Measurements from ENCODE around the gene ZBTB9.
A peak's percentile ranks its signal among the peaks of the same experiment; 100 is the strongest.

ZBTB9 gene

DNA sequence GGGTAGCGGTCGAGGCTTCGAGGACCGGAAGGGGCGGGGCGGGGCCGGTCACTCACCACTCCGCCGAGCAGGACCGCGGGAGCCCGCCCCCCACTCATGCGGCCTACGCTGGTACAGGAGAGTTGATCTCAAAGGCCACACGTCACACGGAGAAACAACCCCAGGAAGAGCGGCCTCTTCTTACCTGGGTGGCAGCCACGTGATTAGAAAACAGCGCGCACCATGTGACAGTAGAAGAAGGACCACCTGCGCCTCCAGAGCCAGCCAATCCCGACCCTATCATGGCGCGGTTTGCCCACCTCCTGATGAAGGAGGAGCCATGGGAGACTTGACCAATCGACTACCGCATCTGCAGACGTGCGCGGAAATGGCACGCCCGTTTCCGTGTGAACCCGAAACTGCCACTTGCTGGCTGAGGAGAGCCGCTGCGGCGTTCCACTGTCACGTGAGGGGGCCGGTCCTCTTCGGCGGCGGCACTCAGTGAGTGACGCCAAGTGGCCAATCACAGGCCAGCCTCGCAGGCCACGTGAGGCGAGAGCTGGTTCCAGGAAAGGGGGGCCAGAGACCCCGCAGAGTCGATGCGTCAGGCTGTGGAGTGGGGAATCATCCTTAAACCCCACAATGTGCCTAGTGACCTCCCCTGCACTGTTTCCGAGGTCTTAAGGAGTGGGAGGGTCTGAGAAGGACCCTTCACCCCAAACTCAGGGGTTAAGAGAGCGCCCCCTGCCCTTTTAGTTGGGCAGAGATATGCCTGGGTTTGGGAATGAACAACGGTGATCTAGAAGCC is 36.3 kb upstream of the ZBTB9 start, which contains the start of gene CUTA:
Gene CUTA, minus strand, starts transcription at position 205 of the 787 bp plus-strand sequence. Its CDS starts 107 bp downstream, at position 98.
- peak; percentile 99 for FAIRE-seq

DNA sequence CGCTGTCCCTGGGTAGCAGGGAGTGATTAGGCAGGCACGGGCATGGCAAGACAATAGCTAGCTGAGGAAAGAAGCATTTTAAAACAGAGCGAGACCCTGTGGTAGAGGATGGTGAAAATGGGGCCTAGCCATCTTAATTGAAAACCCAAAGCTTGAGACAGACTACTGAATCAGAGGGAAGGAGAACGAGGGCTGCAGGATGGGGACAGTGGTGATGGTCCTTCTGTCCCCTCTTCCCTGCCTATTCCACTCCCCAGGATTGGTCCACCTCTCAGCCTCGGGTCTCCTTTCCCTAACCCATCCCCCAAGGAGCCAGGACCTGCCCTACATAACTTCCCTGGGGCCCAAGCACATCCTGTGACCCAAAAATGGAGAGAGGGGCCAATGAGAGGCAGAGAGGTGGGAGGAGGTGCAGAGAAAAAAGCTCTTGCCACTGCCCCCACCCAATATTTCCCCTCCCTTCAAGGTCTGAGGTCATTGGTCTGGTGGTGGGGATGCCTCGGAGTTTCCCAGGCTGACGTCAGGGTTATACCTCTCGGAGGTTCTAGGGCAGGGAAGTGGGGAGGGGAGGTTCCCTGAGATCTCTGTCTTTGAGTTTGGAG is 35.6 kb upstream of the ZBTB9 start:
- FAIRE-seq (no peak), DNase-seq (ENCODE audit: insufficient read length, low spot score) (no peak)

More for the DNA sequence above, 36.3 kb upstream of the ZBTB9 start, which contains the start of gene CUTA:
- peak; percentile 83 for DNase-seq (ENCODE audit: insufficient read length, low spot score)

DNA sequence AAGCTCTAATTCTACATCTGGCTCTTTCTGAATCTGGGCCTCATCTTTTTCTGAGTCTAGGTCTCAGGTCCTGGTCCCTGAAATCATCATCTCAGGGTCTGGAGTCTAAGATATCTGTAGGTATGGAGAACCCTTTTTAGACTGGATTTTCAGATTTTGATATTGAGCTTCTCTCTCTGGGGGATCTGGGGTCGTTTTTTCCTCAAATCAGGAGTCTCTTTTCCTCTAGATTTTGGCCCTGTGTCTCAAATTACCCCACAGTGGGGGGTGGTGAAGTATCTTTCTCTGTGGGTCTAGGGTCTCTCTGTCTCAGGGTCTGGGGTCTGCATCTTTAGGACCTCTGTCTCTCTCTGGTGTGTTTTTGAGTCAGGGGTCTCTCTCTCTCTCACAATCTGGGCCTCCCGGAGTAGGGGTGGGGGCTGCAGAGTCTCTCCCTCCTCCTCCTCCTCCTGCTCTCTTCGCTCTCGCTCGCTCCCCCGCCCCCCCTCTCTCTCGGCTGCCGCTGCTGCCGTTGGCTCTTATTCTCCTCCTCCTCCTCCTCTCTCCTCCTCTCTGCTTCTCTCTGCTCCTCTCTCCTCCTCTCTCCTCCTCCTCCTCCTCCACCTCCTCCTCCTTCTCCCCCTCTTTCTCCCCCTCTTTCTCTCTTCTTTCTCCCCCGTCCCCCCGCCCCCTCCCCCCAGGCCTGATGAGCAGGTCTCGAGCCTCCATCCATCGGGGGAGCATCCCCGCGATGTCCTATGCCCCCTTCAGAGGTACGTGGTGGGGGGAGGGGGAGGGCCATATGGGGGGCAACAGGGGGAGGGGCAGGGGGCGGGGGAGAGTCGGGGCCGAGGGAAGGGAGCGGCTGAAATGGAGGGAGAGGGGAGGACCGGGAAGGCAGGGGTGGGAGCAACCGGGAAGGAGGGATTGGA is 34.5 kb upstream of the ZBTB9 start, which contains the start of gene SYNGAP1:
Gene SYNGAP1, plus strand, starts transcription at position 486 of the 911 bp plus-strand sequence. Its CDS starts 200 bp downstream, at position 686.
- FAIRE-seq (no peak), DNase-seq (ENCODE audit: insufficient read length, low spot score) (no peak)

DNA sequence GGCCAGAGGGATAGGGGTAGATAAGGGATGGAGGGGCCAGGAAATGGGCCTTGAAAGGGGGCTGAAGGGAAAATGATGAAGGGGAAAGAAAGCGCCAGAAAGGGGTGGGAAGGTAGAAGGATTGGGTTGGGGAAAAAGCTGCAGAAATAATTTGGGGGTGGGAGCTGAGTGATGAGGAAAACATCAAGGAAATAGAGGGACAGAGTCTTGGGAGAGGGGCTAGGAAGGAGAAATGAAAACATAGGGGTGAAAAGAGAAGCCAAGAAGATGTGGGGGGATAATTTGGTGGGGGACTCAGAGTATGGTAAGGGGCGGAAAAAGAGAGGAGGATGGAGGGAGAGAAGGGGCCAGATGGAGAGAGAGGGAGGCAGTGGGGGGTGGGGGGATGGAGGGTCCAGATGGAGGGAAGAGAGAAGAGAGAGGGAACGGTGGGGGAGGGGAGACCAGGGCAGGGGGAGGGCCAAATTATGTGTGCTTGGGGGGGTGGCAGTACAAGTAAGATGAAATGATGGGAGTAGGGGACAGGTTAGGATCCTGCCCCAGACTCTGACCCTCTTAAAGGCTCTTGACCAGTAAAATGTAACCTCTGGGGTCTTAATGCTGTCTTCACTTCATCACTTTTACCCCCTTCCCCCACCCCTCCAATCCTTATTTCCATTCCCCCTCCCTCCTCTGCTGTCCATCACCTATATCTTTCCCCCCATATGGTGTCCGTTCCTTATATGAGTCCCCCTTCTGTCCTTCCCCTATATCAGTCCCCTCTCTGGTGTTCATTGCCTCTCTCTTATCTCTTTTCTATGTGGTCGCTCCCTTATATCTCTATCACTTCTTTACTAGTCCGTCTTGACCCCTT is 33.7 kb upstream of the ZBTB9 start:
- FAIRE-seq, result no peak
- no peak for DNase-seq (ENCODE audit: insufficient read length, low spot score)

DNA sequence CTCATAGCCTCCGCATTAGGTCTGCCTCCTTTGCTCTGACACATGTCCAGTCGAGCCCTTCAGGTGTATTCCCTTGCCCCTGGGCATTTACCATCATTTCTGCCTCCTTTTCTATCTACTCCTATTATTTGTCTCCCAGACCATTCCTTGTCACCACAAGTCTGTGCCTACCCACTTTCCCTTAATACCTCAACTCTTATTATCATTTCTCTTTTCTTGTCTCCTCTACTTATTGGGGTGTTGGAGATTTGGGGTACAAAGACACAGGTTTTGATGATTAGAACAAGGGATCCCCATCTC is 33.1 kb upstream of the ZBTB9 start:
- DNase-seq (ENCODE audit: insufficient read length, low spot score) (no peak), FAIRE-seq (no peak)

- no peak for DNase-seq (ENCODE audit: insufficient read length, low spot score)
- no peak for FAIRE-seq
These were observed 30.6 kb upstream of the ZBTB9 start for GRCh38 chr6:33423777-33424176.

- DNase-seq (ENCODE audit: insufficient read length, low spot score) (no peak), FAIRE-seq (peak; percentile 78)
These were observed 29.3 kb upstream of the ZBTB9 start for GRCh38 chr6:33424855-33425667.

DNA sequence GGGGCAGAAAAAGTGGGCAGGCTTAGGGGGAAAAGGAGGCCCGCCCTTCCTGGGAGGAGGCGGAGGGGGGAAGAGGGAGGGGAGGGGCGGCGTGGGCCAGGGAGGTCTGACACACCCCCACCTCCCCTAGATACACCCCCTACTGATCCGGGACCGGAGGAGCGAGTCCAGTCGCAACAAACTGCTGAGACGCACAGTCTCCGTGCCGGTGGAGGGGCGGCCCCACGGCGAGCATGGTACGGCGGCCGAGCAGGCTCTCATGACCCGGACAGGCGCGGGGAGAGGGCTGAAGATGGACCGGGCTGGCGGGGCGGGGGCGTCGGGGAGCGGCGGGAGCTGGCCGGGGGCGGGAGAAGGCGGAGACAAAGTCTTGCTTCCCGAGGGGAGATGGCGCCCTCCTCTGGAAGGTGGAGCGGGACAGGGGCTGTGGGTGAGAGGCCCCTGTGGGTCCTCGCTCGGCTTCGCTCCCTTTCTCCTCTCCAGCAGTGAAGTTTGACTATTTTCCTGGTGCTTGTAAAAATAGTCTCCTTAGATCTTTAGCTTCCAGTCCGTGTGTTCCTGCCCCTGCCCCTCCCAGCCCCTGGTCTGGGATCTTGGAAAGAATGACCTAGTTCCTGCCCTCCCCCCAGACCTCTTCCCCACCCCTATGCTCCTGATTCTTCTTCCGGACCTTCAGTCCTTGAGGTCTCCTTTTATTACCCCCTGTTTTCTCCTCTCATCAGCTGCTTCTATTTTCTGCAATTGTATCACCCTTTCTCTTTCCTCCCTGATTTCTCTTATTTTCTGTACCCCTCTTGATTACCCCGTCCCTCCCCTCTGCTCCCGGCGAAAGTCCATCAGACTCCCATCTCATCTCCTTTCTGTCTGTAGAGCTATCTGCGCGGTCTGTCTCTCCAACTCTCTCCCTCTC is 28.5 kb upstream of the ZBTB9 start:
- FAIRE-seq (peak; percentile 68), DNase-seq (ENCODE audit: insufficient read length, low spot score) (peak; percentile 84)

- DNase-seq (ENCODE audit: insufficient read length, low spot score) (no peak), FAIRE-seq (peak; percentile 39)
These were observed 27.5 kb upstream of the ZBTB9 start for GRCh38 chr6:33426590-33427511.

DNA sequence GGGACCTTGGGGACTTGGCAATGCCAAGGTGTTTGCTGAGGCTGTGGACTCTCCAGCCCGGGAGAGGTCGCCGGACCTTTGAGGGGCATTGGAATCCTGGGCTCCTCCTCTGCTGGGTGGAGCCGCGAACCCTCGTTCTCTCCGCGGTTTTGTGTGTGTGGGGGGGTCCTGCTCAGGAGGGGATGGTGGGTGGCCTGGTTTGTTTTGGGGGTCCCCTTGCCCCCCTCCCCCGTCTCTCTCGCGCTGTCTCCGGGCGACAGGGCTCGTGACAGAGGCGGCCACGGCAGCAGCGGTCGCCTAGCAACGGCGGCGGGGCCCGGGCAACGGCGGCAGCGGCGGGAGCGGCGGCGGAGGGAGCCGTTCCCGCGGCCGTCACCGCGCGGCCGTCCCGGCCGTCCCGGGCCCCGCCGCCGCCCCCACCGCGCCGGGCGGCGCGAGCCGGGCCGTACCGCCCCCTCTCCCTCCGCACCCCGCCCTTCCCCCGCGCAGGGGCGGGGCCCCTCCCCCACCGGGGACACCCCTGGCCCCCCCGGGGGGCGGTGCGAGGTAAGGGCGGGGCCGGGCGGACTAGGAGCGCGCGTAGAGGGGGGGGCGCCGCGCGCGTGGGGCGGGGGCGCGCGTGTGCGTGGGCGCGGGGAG is 26.7 kb upstream of the ZBTB9 start:
- FAIRE-seq (no peak), DNase-seq (ENCODE audit: insufficient read length, low spot score) (no peak)

DNA sequence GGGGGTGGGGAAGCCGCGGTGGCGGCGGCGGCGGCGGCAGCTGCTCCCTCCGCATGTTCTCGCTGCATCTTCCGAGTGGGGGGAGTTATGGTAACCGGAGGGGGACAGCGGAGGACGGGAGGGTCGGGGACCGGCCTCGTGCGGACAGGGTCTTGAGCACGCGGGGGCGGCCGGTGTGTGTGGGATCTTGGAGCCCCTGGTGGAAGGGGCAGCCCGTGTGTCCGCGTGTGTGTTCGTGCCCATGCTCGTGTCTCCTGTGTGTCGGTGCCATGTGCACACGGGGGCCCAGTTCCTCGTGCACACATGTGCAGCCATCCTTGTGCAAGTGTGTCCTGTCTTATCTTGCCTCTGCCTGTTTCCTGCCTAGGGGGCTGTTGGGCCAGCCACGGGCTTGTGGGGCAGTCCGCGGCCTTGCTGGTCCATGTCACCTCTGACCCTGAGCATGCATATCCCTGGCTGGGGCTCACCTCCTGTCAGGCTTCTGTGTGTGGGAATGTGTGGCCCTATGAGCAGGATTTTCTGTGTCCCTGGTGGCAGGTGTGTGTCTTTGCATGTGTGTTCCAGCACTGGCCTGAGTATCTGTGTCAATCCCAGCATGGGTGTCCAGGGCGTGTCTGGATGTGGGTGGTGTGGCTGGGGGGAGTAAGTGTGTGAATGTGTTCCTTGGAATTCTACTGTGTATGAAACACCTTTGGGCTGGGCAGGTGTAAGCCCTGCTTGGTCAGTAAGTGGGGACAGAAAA is 26.0 kb upstream of the ZBTB9 start:
- DNase-seq (ENCODE audit: insufficient read length, low spot score) (peak; percentile 58), FAIRE-seq (peak; percentile 70)

GRCh38 chr6:33428966-33429749 is 25.2 kb upstream of the ZBTB9 start:
- FAIRE-seq (no peak), DNase-seq (ENCODE audit: insufficient read length, low spot score) (no peak)

DNA sequence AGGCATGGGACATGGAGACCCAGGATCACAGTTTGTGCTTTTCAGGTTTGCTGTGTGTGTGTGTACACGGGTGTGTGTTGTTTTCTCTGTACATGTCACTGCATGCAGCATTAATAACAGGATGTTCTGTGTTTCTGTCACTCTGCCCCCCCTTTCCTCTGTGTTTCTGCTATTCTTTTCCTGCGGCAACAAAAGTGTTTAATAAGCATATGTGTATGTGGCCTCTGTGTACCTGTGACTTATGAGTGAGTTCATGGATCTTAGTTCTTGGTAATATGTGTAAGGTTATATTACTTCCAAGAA is 24.7 kb upstream of the ZBTB9 start:
- FAIRE-seq (no peak), DNase-seq (ENCODE audit: insufficient read length, low spot score) (no peak)

GRCh38 chr6:33430334-33430733 is 24.0 kb upstream of the ZBTB9 start:
- FAIRE-seq, result no peak
- no peak for DNase-seq (ENCODE audit: insufficient read length, low spot score)

DNA sequence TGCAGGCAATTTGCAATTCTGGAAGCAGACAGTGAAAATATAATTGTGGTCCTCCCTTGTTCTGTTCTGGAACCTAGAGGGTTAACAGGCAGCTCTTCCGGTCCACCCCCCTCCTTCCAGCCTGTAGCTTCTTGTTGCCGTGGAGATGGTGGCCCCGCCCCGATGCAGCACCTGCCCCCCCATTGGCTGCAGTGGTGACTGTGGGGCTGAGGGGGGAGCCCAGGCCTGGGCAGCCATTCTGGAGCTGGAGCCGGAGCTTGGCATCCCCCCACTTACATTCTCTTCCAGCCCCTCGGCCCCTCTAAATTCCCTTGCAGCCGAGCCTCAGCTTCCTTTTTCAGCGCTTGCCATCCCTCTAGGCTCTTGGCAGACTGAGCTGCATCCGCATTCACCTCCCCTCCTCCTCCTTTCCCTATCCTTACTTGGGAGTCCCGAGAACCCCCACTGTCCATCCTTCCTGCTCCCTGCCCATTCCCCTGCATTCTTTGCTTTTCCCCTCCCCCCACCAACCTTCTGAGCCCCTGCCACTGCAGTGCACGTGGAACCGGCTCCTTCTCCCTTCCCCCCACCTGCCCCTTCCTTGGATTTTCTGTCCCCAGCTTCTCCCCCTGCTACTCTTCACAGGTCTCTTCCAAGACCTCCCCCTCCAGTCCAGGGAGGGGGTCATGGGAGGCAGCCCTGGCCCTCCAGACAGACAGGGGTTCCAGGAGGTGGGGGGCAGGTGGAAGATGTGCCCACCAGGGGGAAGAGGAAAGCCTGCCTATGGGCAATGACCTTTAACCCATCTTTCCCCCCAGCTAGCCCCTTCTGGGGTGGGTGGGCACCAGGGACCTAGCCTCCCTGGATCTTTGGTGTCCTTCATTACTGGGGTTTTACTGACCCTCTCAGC is 23.1 kb upstream of the ZBTB9 start:
- DNase-seq (ENCODE audit: insufficient read length, low spot score), result peak; percentile 99
- FAIRE-seq, result peak; percentile 88

Data from GM19239 (cell line).